NCI-H2107 treated with DMSO at 0.1 percent for 48 hours (cell line): ENCODE results near the gene ZNF101.
A peak's percentile ranks its signal among the peaks of the same experiment; 100 is the strongest.

Experiments
- DNase-seq: peaks from one replicate; lab custom pipeline; 2025; ENCODE audit not compliant: unreplicated experiment; lab: John Stamatoyannopoulos, UW

Gene ZNF101

DNA sequence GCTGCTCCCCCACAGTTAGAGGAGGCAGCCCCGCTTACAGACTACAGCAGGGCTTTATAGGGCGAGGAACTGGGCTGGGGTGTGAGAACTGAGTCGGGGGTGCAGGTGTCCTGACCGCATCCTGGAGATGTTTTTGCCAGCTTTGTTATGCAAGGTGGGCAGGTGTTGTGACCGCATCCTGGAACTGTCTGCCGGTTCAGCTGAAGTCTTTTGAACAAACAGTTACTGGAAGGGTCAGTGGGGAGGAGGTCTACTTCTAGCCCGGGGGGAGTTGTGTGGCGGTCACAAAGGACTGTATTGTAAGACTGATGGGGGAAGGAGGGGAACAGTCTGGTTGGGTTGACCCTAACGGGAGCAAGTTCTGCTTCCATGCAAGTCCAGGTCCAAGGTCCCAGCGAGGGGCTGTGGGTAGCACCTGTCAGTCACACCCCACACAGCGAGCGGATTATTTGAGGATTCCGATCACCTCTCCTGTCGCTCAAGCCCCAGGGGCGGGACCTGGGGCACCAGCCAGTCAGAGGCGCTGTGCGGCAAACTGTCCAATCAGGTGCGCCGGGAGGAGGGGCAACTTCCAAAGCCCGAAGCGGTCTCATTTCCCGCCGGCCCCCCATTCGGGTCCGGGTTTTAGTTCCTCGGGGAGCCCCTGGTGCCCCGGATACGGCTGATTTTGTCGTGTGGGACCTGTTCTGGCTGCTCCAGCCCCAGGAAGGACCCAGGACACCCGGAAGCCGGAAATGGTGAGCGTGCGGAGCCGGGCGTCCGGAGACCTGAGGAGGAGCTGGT is at the start of gene ZNF101:
Gene ZNF101 (plus strand): TSS at position 610 of the 783 bp plus-strand sequence. CDS start 125 bp downstream, at position 735.
- peak; percentile 78 for DNase-seq

DNA sequence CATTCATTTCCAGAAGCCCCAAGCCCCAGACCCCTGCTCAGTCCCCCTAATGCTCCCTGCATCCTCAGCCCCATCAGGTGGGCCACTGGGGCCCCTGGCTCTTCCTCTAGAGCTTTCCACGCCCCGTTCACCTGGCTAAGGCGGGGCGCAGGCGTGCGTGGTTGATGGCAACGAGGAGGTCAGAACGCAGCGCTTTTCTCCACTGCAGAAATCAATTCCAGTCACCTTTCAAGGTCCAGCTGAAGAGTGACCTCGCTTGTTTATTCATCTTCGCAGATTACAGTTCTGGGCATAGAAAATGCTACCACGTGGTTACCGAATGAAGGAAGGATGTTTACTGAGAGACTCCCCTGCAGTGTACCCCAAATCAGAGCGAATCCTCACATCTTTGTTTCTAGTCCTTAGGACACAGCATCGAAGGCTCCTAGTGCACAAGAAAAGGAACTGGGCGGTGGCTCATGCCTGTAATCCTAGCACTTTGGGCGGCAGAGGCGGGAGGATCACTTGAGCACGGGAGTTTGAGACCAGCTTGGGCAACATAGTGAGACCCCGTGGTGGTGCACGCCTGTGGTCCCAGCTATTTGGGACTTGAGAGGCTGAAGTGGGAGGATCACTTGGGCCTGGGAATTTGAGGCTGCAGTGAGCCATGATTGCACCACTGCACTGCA is 49.3 kb upstream of the ZNF101 start:
- DNase-seq, result no peak

DNA sequence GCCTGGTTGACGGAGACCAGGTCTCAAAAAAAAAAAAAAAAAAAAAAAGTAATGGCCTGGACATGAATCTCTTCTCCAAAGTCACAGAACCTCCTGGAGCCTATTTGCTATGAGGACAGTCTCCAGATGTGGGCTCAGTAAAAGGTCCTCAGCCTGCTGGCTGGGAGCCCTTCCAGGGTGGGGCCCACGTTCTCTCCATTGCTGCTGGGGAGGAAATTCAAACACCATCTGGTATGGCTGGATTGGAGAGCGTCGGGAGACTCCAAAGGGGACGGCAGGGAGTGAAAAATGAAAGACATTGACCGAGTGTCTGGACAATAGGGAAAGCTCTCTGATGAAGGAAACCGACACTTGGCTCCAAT is 48.8 kb upstream of the ZNF101 start:
- DNase-seq, result no peak

DNA sequence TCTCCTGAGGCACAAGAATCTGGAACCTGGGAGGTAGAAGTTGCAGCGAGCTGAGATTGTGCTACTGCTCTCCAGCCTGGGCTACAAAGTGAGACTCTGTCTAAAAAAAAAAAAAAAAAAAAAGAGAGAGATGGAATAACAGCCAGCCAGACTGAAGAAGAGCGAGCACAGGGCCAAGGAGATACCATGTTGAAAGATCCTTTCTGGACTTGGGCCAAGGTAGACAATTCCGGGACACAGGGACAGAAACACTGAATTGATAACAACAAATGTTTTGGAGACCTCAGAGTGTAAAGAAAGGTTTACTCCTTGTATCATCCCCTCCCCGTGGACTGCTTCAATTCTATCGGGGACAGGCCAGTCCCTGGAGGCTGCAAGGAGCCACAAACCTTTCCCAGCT is 45.3 kb upstream of the ZNF101 start:
- DNase-seq, result no peak

DNA sequence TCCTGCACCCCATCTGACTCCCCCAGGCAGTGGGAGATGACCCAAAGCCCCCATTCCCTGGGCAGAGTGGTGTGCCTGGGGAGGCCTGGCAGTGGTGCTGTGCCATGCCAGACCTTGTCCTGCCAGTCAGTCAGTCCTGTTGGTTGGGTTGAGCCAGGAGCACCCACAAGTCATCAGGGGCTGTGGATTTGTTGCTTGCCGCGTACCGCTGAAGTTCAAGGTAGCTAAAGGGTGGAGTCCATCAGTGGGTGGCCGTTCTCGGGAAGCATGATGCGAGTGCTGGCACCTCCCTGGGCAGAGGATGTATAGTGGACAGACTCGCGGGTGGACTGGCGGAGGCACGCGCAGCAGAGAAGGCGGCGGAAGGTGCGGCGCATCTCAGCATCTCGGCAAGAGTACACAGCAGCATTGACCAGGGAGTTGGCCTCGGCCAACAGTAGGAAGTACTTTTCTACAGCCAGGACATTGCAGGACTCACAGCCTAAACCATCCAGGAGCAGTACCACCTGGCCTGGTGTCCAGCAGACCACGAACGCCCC is 44.5 kb upstream of the ZNF101 start:
- no peak for DNase-seq

DNA sequence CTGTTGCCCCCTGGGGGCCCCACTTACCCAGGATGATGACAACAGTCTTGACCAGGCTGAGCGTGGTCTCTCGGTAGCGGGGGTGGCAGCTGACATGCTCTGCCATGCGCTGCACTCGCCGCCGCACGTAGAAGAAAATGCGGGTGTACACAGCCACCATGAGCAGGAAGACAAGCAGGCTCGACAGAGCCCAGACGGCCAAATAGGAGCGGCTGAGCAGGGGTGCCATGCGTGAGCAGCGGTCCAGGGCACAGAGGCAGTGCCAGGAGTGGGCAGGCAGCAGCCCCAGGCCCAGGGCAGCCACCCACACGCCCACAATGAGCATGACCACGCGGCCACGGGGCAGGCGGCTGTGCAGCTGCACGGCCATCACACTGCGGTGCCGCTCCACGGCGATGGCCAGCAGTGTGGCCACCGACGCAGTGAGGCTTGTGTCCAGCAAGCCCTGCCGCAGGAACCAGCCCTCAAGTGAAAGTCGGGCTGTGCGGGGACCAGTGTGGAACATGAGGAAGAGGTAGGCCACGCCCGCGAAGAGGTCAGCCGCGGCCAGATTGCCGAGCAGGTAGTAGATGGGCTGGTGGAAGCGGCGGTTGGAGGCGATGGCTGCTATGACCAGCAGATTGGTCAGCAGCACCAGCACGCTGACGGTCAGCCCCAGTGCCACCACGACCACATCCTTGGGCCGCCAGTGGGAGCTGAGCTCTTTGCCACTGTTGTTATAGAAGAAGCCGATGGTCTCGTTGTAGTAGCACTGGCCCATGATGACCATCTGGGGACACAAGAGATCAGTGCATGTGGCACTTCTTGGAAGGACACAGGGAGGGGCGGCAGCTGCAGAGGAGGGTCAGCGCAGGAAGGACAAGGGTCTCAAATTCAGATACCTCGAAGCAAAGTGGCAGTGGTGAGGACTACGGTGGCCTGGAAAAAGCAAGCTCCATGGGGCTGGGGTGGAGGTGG is 41.8 kb upstream of the ZNF101 start:
- no peak for DNase-seq

DNA sequence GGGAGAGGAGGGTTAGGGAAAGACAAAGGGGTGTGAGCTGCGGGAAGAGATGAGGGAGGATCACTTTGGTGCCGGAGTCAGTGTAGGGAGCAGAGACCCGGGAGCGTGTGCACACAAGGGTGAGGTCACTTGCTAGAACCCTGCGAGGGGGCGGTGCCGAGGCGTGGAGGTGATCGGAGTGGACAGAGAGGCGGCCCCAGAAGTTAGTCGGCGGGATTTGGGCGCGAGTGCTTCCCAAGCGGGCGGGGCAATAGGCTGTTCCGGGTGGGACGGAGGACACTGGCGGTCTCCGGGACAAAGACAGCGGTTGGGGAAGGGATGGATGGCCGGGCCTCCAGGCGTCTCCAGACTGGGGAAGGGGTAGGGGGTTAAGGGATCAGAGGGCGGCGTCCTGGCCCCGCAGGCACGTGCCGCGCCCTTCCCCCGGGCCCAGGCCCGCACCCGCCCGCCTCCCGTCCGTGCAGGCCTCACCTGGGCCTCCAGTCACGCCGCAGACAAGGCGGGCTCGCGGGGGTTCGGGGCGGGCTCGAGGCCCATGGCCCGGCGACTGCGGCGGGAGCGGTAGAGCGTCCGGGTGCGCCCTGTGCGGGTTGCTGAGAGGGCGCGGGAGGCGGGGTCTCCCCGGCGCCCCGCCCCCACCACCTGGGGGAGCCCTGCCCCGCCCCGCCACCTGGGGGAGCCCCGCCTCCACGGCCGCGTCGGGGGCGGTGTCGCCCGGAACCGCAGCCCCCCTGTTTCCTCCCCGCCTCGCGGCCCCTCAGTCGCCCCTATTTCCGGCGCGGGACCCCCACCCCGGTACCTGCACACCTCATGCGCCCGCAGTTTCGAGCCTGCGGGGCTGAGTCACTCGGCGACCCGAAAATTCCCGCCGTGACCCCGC is 40.8 kb upstream of the ZNF101 start, which contains the start of gene LPAR2:
Gene LPAR2 (minus strand): TSS at position 600 of the 880 bp plus-strand sequence. CDS start 945 bp downstream, outside the sequence.
- DNase-seq, result no peak

DNA sequence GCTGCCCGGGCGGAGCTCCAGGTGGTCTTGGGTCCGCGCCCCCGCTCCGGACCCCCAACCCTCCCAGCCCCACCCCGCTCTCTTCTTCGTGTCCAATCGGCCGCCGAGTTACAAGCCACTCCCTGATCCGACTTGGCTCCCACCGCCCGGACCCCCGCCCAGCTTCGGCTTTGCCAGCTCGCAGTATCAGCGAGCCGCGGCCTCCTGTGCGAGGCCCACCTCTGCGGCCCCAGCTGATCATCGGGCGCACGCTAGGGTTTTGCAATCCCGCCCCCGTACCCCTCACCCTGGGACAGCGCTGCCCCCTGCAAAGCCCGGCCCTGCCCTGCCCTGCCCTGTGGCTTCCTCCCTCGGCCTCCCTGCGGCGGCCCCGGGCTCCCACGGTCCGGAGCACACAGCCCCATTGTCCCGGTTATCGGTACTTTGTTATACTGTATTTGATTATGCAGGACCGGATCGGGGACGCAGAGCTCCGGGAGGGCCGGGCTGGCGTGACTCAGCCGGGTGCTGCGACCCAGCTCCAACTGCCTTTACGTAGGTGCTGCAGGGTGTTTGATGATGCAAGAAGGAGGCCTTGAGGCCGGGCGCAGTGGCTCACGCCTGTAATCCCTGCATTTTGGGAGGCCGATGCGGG is 40.0 kb upstream of the ZNF101 start:
- no peak for DNase-seq

DNA sequence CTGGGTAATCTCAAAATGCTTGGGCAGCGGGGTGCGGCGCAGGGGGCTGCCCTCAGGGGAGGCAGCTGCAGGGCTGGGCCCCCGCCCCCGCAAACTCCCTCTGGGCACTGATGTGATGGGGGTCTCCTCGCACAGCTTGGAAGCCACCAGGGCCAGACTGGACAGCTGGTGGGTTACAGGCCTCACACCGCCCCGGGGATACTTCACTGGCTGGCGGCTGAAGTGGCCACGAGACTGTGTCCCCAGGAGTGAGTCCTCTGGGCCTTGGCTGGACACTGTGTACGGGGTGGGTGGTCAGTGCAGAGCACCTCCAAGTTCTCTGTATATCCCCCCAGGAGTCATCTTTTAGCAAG is 38.6 kb upstream of the ZNF101 start:
- no peak for DNase-seq

DNA sequence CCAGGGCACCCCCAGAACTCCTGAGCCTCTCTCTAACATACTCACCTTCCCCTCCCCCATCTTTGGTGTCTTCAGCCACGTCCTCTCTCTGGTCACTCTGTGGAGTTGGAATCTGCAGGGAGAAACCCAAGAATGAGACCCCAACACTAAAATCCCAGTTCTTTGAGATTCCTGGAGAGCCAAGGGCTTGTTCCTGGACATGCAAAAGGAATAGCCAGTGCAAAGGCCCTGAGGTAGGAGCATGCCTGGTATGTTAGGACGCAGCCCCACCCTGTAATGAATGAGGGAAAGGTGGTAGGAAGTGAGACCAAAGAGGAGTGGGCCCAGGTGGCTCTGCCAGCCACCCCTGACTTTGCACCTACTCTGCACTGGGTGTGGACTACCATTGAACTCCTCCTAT is 38.2 kb upstream of the ZNF101 start:
- no peak for DNase-seq

DNA sequence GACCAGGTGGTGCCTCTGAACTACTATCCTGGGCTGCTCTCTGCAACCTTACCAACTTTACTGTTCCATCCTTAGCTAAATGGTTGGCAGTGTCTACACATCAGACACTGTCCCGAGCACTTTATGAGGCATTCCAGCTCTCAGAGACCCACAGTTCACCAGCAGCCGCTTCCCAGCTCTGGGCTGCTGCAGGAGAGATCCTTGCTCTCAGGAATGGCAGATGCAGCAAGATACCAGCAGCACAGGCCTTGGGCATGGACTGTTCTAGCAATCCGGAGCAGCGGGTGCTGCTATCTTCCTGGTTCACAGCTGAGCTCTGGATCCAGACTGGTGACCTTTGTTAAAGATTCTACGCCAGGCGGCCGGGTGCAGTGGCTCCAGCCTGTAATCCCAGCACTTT is 37.3 kb upstream of the ZNF101 start:
- no peak for DNase-seq

DNA sequence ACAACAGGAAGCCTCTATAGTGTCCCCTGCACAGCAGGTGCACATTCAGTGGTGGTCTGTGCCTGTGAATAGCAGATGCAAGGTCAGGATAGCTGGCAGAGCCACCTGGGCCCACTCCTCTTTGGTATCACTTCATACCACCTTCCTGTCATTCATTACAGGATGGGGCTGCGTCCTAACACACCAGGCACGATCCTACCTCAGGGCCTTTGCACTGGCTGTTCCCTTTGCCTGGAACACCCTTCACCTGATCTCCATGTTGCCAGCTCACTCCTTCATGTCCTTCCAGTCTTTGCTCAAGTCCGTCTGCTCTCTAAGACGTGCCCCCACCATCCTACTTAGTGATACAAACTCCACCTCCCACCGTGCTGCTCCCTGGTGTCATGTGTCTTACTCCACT is 36.0 kb upstream of the ZNF101 start:
- no peak for DNase-seq

DNA sequence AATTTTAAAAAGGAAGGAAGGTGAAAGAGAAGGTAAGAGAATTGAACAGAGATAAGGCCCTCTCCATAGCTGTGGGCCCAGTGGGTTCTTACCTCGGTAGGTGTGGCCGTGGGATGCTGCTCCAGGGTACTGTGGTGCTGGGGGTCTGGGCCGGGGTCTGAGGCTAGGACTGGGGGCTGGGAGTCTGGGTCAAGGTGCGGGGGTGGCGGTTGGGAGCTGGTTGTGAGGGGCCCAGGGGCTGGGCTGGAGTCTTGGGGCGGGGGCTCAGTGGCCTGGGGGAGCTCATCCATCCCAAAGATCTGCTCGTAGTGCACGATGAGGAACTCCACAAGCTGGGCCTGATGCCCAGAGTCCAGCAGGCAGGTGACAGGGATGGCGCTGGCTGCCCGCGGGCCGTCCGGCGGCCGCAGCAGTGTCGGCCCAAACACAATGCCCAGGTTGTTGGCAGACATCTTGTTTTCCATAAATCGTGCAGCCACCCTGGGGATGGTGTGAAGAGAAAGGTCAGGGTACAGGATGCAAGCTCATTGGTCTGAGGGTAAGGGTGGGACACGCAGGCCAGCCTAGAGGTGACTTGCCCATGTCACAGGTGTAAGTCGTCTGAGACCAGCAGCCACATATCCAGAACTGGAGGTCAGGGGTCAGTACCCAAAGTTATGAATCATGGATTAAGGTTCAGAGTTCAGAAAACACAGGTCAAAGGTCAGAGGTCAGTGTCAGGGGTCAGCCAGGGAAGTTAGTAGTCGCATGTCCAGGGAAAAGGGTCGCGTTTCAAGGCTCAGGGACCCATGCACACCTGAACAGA is 34.7 kb upstream of the ZNF101 start:
- DNase-seq, result no peak

DNA sequence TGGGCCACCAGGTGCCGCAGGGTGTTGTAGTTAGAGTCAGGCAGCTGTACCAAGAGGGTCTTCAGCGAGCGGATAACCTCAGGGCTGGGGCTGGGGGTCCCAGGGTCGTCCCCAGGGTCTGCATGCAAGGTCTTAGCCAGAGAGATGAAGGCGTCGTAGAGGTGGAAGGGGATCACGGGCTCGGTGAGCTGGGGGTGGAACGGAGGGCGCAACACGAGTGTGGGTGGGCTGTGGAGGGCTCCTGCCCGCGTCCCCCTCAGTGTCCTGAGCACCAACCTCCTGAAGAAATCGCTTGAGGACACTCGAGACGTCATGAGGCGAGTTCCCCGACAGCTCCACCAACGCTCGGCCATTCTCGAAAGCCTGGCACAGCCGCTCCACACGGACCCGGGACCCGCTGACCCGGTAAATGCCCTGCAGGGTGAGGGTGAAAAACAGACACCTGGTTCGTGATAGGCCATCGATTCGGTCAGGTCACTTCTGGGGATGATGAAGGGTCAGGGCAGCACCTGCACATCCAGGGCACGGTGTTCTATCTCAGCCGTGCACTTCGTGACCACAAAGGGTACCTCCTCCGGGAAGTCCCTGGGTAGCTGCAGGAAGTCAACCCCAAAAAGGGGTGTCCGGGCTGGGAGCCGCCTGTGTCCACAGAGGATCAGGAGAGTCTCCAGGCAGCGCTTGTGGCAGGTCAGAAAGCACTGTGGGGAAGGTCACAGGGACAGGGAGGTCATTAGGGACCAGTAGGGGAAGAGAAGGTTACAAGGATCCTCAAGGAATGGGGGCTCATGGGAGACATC is 33.9 kb upstream of the ZNF101 start:
- DNase-seq, result no peak

DNA sequence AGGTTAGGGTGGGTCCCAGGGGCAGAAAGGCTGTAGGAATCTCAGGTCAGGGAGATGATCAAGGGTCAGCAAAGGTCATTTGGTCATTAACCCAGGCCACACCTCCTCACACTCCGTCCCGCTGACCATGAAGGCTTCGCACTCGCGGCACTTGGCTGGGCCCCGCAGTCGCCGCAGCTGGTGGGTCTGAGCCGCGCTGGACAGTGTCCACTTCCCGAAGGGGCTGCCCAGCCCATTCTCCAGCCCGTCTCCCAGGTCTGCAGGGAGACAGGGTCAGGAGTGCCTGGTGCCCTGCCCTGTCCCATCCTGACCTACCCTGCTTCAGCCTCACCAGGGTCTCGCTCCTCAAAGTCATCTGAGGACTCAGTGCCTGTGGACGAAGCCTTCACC is 33.3 kb upstream of the ZNF101 start:
- DNase-seq, result no peak

DNA sequence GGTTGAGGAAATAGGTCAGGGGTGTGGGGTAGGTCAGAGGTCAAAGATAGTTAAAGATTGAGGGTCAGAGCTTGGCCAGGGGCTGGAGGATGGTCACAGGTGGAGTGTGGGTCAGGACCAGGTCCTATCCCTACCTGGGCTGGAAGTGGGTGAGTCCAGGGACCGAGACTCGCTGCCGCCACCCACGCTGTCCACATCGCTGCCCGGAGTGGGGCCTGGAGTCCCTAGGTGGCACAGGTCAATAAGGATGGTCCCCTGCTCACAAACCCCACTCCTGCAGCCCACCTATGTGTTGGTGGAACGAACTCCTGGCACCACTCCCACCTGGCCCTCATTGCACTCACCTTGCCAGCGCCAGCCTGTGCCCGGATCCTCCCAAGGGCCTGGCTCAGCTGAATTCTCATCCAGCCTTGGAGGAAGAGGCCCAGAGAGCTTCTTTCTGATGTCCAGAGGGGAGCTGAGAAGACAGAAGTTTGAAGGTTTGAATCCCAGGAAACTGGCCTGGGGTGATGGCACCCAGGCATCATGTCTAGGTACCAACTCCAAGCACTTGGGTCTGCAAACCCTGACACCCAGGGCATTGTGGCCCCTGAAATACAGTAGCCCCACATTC is 32.0 kb upstream of the ZNF101 start:
- DNase-seq, result no peak

DNA sequence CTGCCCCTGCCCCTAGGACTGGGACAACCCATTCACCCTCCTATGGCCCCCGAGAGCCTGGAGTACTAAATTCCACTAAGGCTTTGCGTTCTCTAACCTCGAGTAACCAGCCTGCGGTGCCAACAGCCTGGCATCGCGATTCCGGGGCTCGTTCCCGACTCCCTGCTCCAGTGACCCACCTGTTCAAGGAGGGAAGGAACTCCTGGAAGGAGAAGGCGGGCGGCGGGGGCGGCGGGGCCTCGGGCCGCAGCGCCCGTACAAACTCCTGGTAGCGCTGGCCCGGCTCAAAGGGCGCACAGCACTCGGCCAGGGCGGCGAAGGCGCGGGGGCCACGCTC is 31.5 kb upstream of the ZNF101 start:
- no peak for DNase-seq
